Measurements from ENCODE around the gene POLR2L. TPM values are rescaled to one million over a fixed set of nuclear protein-coding genes. Genes with fewer than 3 reads are reported as not detected.

POLR2L gene
- total and polyA plus RNA-seq, 12 donors, result 26.2 to 206 (median 109) TPM

DNA sequence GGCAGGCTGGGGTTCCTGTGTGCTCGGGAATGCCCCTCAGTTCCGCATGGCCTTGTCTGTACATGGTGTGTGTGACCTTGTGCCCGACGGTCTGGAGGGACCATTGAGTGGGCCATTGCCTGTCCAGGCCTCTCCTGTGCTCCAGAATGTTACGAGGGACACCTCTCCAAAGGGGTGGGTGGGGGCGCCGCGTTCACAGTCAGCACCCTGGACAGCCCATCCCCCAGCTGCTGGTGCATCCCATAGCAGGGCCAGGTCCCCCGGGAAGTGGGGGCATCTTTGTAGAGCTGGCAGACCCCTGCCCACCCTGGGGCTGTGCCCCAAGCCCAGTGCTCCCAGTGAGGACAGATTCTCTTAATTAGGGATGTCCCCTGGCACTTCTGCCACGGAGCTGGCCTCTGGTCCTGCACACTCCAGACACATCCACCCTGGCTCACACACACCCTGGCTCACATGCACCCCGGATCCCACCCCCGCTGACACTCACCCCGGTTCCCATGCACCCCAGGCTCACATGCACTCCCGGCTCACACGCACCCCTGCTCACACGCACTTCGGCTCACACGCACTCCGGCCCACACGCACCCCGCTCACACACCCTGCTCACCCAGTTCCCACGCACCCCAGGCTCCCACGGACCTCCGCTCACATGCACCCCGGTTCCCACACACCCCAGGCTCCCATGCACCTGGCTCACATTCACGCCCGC is 15.9 kb upstream of the POLR2L start:
- no peaks in the 10 kb centered on the region for H3K9me3 ChIP-seq (replicated peaks in 1 of 3)
- intact Hi-C loops (cut with DNase I), result no loop called here
- peaks cover 0 to 19% of the 10 kb centered on the region in 2 donors for H3K4me1 ChIP-seq (replicated peaks in 1 of 2)
- no peaks in the 10 kb centered on the region for H3K27me3 ChIP-seq
- no peak overlapping the region for H3K27ac ChIP-seq
- no peaks in the 10 kb centered on the region for H3K36me3 ChIP-seq (replicated peaks in 1 of 2)
- TF ChIP-seq POLR2A (IDR thresholded peaks at IDR 0.05), result no peak
- TF ChIP-seq, protein P1, sequence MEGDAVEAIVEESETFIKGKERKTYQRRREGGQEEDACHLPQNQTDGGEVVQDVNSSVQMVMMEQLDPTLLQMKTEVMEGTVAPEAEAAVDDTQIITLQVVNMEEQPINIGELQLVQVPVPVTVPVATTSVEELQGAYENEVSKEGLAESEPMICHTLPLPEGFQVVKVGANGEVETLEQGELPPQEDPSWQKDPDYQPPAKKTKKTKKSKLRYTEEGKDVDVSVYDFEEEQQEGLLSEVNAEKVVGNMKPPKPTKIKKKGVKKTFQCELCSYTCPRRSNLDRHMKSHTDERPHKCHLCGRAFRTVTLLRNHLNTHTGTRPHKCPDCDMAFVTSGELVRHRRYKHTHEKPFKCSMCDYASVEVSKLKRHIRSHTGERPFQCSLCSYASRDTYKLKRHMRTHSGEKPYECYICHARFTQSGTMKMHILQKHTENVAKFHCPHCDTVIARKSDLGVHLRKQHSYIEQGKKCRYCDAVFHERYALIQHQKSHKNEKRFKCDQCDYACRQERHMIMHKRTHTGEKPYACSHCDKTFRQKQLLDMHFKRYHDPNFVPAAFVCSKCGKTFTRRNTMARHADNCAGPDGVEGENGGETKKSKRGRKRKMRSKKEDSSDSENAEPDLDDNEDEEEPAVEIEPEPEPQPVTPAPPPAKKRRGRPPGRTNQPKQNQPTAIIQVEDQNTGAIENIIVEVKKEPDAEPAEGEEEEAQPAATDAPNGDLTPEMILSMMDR (IDR thresholded peaks at IDR 0.05), result no peak
- 76 to 88% (median 84%) methylated on average over 18 to 27 of the region's 27 CpGs for WGBS, 4 donors
- H3K4me3 ChIP-seq, result no peak overlapping the region
- DNase-seq, result no peak

DNA sequence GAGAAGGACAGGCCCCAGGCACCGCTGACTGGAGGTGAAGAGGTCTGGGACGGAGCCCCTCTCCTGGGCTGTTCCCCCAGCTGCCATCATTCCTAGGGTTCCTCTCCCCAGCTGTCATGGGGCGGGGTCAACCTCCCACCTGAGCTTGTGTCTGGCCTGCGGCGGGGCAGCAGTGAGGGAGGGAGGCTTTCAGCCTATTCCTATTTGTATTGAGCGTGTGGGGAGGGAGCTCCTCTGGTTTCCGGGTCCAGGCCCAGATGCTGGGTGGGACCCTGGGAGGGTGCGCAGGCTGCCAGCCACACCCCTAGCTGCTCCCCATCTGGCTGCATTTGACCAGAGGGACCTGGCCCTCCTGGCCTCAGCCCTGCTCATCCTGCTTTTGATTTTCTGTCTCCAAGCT is 14.1 kb upstream of the POLR2L start:
- no peak for TF ChIP-seq POLR2A (IDR thresholded peaks at IDR 0.05)
- TF ChIP-seq, protein P1 (IDR thresholded peaks at IDR 0.05), result no peak
- Histone ChIP-seq H3K4me1 (replicated peaks in 1 of 2) (peaks cover 0 to 10% of the 10 kb centered on the region in 2 donors), H3K36me3 (replicated peaks in 1 of 2) (no peaks in the 10 kb centered on the region), H3K27ac (no peak overlapping the region), H3K27me3 (no peaks in the 10 kb centered on the region), H3K9me3 (replicated peaks in 1 of 3) (no peaks in the 10 kb centered on the region), H3K4me3 (no peak overlapping the region)
- no peak for DNase-seq
- 80 to 97% (median 86%) methylated on average over 5 to 8 of the region's 8 CpGs for WGBS, 4 donors
- intact Hi-C loops (cut with DNase I), result no loop called here

DNA sequence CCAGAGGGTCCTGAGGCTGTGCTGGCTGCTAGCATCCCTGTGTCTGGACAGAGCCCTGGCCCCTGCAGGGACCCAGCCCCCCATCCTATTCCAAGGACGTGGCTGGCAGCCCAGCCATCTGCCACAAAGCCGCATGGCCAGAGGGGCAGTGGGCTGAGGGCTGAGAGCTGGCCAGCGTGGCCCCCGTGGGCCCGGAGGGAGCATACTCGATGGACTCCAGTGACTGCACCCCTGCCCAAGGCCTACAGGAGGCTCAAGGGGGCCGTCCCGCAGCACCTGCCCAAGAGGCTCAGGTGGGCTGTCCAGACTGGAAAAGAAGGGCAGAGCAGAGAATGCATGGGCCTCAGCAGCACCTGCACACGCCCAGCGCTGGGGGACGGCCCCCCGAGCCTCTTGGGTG is 13.5 kb upstream of the POLR2L start:
- H3K27ac ChIP-seq, result no peak overlapping the region
- no peak for DNase-seq
- peaks cover 0 to 10% of the 10 kb centered on the region in 2 donors for H3K4me1 ChIP-seq (replicated peaks in 1 of 2)
- TF ChIP-seq POLR2A (IDR thresholded peaks at IDR 0.05), result no peak
- TF ChIP-seq, protein P1 (IDR thresholded peaks at IDR 0.05), result no peak
- H3K27me3 ChIP-seq, result no peaks in the 10 kb centered on the region
- no peak overlapping the region for H3K4me3 ChIP-seq
- 85 to 100% (median 87%) methylated on average over 1 to 12 of the region's 12 CpGs; no CpG with 5 or more reads in 1 of the 4 donors for WGBS, 4 donors
- intact Hi-C loops (cut with DNase I), result no loop called here
- no peaks in the 10 kb centered on the region for H3K9me3 ChIP-seq (replicated peaks in 1 of 3)
- H3K36me3 ChIP-seq (replicated peaks in 1 of 2), result no peaks in the 10 kb centered on the region

DNA sequence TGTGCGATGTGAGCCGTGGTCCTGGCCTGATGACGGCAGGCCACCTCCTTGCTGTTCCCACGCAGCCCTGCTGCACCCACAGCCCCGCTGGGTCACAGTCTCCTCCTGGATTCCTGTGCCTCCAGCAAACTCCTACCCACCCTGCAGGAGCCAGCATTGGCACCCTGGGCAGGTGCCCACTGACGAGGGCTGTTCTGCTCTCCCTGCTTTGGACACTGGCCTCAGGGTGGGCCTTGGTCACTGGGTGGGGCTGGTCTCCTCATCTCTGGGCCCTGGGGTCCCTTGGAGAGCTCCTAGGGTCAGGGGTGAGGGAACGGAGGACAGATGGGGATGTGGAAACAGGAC is 13.0 kb upstream of the POLR2L start:
- H3K27ac ChIP-seq, result no peak overlapping the region
- no peaks in the 10 kb centered on the region for H3K36me3 ChIP-seq (replicated peaks in 1 of 2)
- peaks cover 0 to 9% of the 10 kb centered on the region in 2 donors for H3K4me1 ChIP-seq (replicated peaks in 1 of 2)
- no peaks in the 10 kb centered on the region for H3K27me3 ChIP-seq
- no peaks in the 10 kb centered on the region for H3K9me3 ChIP-seq (replicated peaks in 1 of 3)
- WGBS, 4 donors, result 88 to 91% (median 89%) methylated on average over 3 to 7 of the region's 7 CpGs
- TF ChIP-seq, protein P1 (IDR thresholded peaks at IDR 0.05), result no peak
- no peak for TF ChIP-seq POLR2A (IDR thresholded peaks at IDR 0.05)
- DNase-seq, result no peak
- no peak overlapping the region for H3K4me3 ChIP-seq
- intact Hi-C loops (cut with DNase I), result no loop called here

Measured in adrenal gland (tissue), 12 donors.